Prostate gland (tissue), 2 donors: ENCODE results near the gene BMP8B. TPM values are rescaled to one million over a fixed set of nuclear protein-coding genes. Genes with fewer than 3 reads are reported as not detected.
"Not testable (repeated sequence)": the region's sequence is repeated elsewhere in the genome, so short reads cannot be mapped to it uniquely, and the experiment has no call there.

Source experiments
- DNase-seq: peaks from one replicate; pipeline ENCODE4 v3.0.0-alpha.2; 2019; ENCODE audit warnings: low spot score
- H3K27ac ChIP-seq, 2 donors: fragments of 200-600 bp; sonication (generic); 2 replicates each; pipeline ENCODE4 v1.5.1; 2017 to 2019
- H3K27me3 ChIP-seq: fragments of 200-600 bp; sonication (generic); replicated peaks from 2 replicates; pipeline ENCODE4 v1.5.1; 2019; ENCODE audit not compliant: insufficient read depth
- H3K36me3 ChIP-seq, 2 donors: fragments of 200-600 bp; sonication (generic); 1 replicate in 1 of 2; 2 replicates in 1 of 2; pipeline versions ENCODE4 v1.5.1 to v1.8.1; 2017 to 2019
- H3K4me1 ChIP-seq: fragments of 200-600 bp; sonication (generic); replicated peaks from 2 replicates; pipeline ENCODE4 v1.5.1; 2019
- H3K4me3 ChIP-seq, 2 donors: fragments of 200-600 bp; sonication (generic); 2 replicates each; pipeline ENCODE4 v1.5.1; 2017 to 2019
- H3K9me3 ChIP-seq: fragments of 200-600 bp; sonication (generic); 2 replicates; pipeline ENCODE4 v1.5.1; 2017
- CTCF ChIP-seq, 4 experiments: fragments of 200-600 bp in 2 of 4; fragments of 450-650 bp in 2 of 4; sonication (generic) in 2 of 4; IDR thresholded peaks; 1 replicate in 3 of 4; 2 replicates in 1 of 4; pipeline ENCODE4 v1.5.1; 2016 to 2019; ENCODE audit warnings: antibody characterized with exemption in 4 of 4, mild to moderate bottlenecking in 2 of 4, moderate library complexity in 2 of 4
- POLR2A ChIP-seq: fragments of 450-650 bp; IDR thresholded peaks from one replicate; pipeline ENCODE4 v1.6.1; 2016; ENCODE audit warnings: antibody characterized with exemption, mild to moderate bottlenecking
- POLR2AphosphoS5 ChIP-seq: sonication (generic); formaldehyde crosslinking; IDR thresholded peaks from one replicate; pipeline ENCODE4 v1.6.1; 2017; ENCODE audit warnings: antibody characterized with exemption
- WGBS: methylation state at CpG from one replicate; pipeline ENCODE4 v1.1.5; 2018; 5-methylcytosine and 5-hydroxymethylcytosine counted together
- intact Hi-C: fragments of 100-400 bp; cut with DNase I; formaldehyde crosslinking; loops from one replicate; pipeline ENCODE4 v1.14.2; 2022
- total RNA-seq, 2 donors: library from RNA; depleted of rRNA; stranded (reverse); fragments of >200 nt; gene quantifications; one replicate each; pipeline ENCODE4 v1.1.0, GENCODE V29; 2016

Gene BMP8B
- total RNA-seq, 2 donors from 2014 or later = 0.77 to 4.7 TPM

GRCh38 chr1:39833621-39834385 lies 45.1 kb upstream of the BMP8B start:
- H3K27ac ChIP-seq = no peak overlapping the region
- TF ChIP-seq POLR2AphosphoS5 = no peak
- TF ChIP-seq CTCF (IDR thresholded peaks at IDR 0.05) = no peak
- no peak for TF ChIP-seq POLR2A
- no peaks in the 10 kb centered on the region for H3K36me3 ChIP-seq
- no peaks in the 10 kb centered on the region for H3K9me3 ChIP-seq
- H3K4me3 ChIP-seq = no peak overlapping the region
- H3K27me3 ChIP-seq = no peaks in the 10 kb centered on the region
- no peak for DNase-seq
- peaks cover 4% of the 10 kb centered on the region for H3K4me1 ChIP-seq
- intact Hi-C loops = no loop called here
- WGBS = 93% methylated on average over 9 of the region's 9 CpGs

GRCh38 chr1:39833121-39833520 lies 44.5 kb upstream of the BMP8B start:
- H3K27me3 ChIP-seq = no peaks in the 10 kb centered on the region
- H3K9me3 ChIP-seq = no peaks in the 10 kb centered on the region
- intact Hi-C loops = no loop called here
- no peak overlapping the region for H3K27ac ChIP-seq
- H3K4me1 ChIP-seq = peaks cover 4% of the 10 kb centered on the region
- H3K4me3 ChIP-seq = no peak overlapping the region
- WGBS = 59% methylated on average over 2 of the region's 2 CpGs
- H3K36me3 ChIP-seq = no peaks in the 10 kb centered on the region
- no peak for DNase-seq
- TF ChIP-seq CTCF (IDR thresholded peaks at IDR 0.05) (no peak), POLR2A (no peak), POLR2AphosphoS5 (no peak)

- intact Hi-C loops = no loop called here
- Histone ChIP-seq H3K9me3 (no peaks in the 10 kb centered on the region), H3K4me1 (peaks cover 4% of the 10 kb centered on the region), H3K36me3 (no peaks in the 10 kb centered on the region), H3K4me3 (no peak overlapping the region), H3K27me3 (no peaks in the 10 kb centered on the region), H3K27ac (no peak overlapping the region)
- no peak for DNase-seq
- WGBS = 83% methylated on average over 6 of the region's 6 CpGs
- TF ChIP-seq POLR2A = no peak
- TF ChIP-seq POLR2AphosphoS5 = no peak
- no peak for TF ChIP-seq CTCF (IDR thresholded peaks at IDR 0.05)
These were observed 43.6 kb upstream of the BMP8B start for GRCh38 chr1:39832294-39832693.

- intact Hi-C loops = no loop called here
- TF ChIP-seq POLR2A (no peak), CTCF (IDR thresholded peaks at IDR 0.05) (no peak), POLR2AphosphoS5 (no peak)
- no peak overlapping the region for H3K4me3 ChIP-seq
- no peaks in the 10 kb centered on the region for H3K9me3 ChIP-seq
- H3K4me1 ChIP-seq = no peaks in the 10 kb centered on the region
- DNase-seq = no peak
- no peaks in the 10 kb centered on the region for H3K27me3 ChIP-seq
- no peaks in the 10 kb centered on the region for H3K36me3 ChIP-seq
- H3K27ac ChIP-seq = no peak overlapping the region
- WGBS = 30% methylated on average over 6 of the region's 6 CpGs
These were observed 41.3 kb upstream of the BMP8B start for GRCh38 chr1:39829791-39830533.

- Histone ChIP-seq H3K4me3 (no peak overlapping the region), H3K36me3 (no peaks in the 10 kb centered on the region), H3K27me3 (no peaks in the 10 kb centered on the region), H3K4me1 (no peaks in the 10 kb centered on the region), H3K9me3 (no peaks in the 10 kb centered on the region), H3K27ac (no peak overlapping the region)
- no peak for DNase-seq
- no peak for TF ChIP-seq POLR2AphosphoS5
- intact Hi-C loops = no loop called here
- WGBS = 81% methylated on average over 2 of the region's 2 CpGs
These were observed 40.1 kb upstream of the BMP8B start for GRCh38 chr1:39828734-39829133.

- H3K4me1 ChIP-seq, H3K36me3 ChIP-seq, H3K27me3 ChIP-seq, DNase-seq, H3K9me3 ChIP-seq, H3K4me3 ChIP-seq, intact Hi-C loops, H3K27ac ChIP-seq: not testable (repeated sequence)
- 93% methylated on average over 6 of the region's 6 CpGs for WGBS
These were observed 39.6 kb upstream of the BMP8B start for GRCh38 chr1:39828255-39828654.
